ENCODE results near the gene SCRT2.

GRCh38 chr20:642398-643174 lies 33.0 kb downstream of the SCRT2 start:
- TF ChIP-seq NFRKB (IDR thresholded peaks at IDR 0.05) = no peak
- no peak for TF ChIP-seq SUZ12 (IDR thresholded peaks at IDR 0.05)
- TF ChIP-seq FOXA1 (IDR thresholded peaks at IDR 0.05) = no peak
- no peak for TF ChIP-seq ARNT (IDR thresholded peaks at IDR 0.05)
- TF ChIP-seq HDGF (IDR thresholded peaks at IDR 0.05; ENCODE audit: borderline replicate concordance) = no peak
- TF ChIP-seq SP1 (IDR thresholded peaks at IDR 0.05) = no peak
- TF ChIP-seq PKNOX1 (IDR thresholded peaks at IDR 0.05) = no peak
- no peak for TF ChIP-seq FOXM1 (IDR thresholded peaks at IDR 0.05; ENCODE audit: borderline replicate concordance)
- no peak for TF ChIP-seq BHLHE40 (IDR thresholded peaks at IDR 0.05; ENCODE audit: borderline replicate concordance)
- TF ChIP-seq FOXK2 (IDR thresholded peaks at IDR 0.05) = no peak
- no peak for TF ChIP-seq ELF4 (IDR thresholded peaks at IDR 0.05)
- TF ChIP-seq ZNF384 (IDR thresholded peaks at IDR 0.05) = no peak
